ENCODE measurements around the gene NFKBIL1. TPM values are rescaled to one million over a fixed set of nuclear protein-coding genes. Genes with fewer than 3 reads are reported as not detected.

NFKBIL1 gene
- total RNA-seq, 2 experiments from 2014 or later = 11.3 to 13.0 TPM

DNA sequence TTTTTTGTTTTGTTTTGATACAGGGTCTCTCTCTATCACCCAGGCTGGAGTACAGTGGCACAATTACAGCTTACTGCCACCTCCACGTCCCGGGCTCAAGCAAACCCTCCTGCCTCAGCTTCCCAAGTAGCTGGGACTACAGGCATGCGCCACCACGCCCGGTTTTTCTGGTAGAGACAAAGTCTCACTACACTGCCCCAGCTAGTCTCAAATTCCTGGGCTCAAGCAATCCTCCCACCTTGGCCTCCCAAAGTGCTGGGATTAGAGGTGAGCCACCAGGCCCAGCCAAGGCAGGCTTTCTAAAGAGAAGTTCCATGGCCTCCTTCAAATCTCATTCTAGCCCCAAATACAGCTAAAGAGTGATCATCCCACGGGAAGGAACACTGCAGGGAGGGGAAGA lies 13.4 kb upstream of the NFKBIL1 start:
- no peak overlapping the region for H3K4me3 Mint-ChIP-seq
- no peak for DNase-seq
- intact Hi-C loops (cut with micrococcal nuclease) = no loop called here
- TF ChIP-seq, protein P1, sequence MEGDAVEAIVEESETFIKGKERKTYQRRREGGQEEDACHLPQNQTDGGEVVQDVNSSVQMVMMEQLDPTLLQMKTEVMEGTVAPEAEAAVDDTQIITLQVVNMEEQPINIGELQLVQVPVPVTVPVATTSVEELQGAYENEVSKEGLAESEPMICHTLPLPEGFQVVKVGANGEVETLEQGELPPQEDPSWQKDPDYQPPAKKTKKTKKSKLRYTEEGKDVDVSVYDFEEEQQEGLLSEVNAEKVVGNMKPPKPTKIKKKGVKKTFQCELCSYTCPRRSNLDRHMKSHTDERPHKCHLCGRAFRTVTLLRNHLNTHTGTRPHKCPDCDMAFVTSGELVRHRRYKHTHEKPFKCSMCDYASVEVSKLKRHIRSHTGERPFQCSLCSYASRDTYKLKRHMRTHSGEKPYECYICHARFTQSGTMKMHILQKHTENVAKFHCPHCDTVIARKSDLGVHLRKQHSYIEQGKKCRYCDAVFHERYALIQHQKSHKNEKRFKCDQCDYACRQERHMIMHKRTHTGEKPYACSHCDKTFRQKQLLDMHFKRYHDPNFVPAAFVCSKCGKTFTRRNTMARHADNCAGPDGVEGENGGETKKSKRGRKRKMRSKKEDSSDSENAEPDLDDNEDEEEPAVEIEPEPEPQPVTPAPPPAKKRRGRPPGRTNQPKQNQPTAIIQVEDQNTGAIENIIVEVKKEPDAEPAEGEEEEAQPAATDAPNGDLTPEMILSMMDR (IDR thresholded peaks at IDR 0.05) = no peak
- no peaks in the 10 kb centered on the region for H3K9me3 Mint-ChIP-seq
- CTCF ChIA-PET = interaction anchor here (56.2 kb wide), 1 partner anchor 58 kb away, joined by 2542 read pairs; the partner anchor contains the start of genes LST1, LTB, NCR3 and TNF
- peak overlapping the region; percentile 5 for H3K27ac Mint-ChIP-seq
- H3K27me3 Mint-ChIP-seq = no peaks in the 10 kb centered on the region
- H3K4me1 Mint-ChIP-seq (ENCODE audit: low read depth) = peaks cover 45% of the 10 kb centered on the region
- ATAC-seq = no peak
- H3K36me3 Mint-ChIP-seq (ENCODE audit: low read depth) = peaks cover 78% of the 10 kb centered on the region
- POLR2A ChIA-PET = interaction anchor here (0.9 to 1.5 kb wide), 5 partner anchors 9 to 47 kb away, joined by 3 to 5 read pairs (median 4); partner anchors contain the start of gene MICB

DNA sequence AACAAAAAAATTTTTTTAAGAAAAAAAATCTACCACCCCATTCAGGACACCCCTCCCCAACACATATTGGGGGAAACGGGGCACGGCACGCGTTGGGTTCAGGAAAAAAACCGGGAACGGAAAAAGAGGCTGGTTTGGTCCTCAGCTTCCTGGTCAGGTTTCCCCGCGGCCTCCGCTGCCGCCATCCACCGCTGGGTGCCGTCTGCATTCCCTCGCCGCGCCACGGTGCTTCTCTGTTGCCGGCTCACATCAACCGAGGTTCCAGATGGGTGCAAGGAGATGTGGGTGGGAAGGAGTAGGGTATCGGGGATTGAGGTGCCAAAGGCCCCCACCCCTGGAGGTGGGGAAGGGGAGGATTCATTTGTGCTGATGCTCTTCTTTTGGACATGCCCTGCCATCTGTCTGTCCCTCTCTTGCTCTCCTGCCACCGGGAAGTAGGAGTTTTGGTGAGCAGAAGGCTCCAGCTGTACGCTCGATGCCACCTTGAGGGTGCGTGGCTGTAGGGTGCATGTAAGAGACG lies 12.8 kb upstream of the NFKBIL1 start:
- TF ChIP-seq, protein P1 (IDR thresholded peaks at IDR 0.05) = no peak
- Mint-ChIP-seq H3K9me3 (no peaks in the 10 kb centered on the region), H3K27me3 (no peaks in the 10 kb centered on the region), H3K4me3 (no peak overlapping the region), H3K27ac (no peak overlapping the region), H3K36me3 (ENCODE audit: low read depth) (peaks cover 84% of the 10 kb centered on the region), H3K4me1 (ENCODE audit: low read depth) (peaks cover 51% of the 10 kb centered on the region)
- ChIA-PET CTCF (interaction anchor here (1.1 to 56.2 kb wide), 3 partner anchors 10 to 57 kb away, joined by 3 to 2542 read pairs (median 4); partner anchors contain the start of genes LST1, LTB, NCR3 and TNF), POLR2A (interaction anchor here (0.6 to 1.7 kb wide), 8 partner anchors 9 to 427 kb away, joined by 3 to 7 read pairs (median 4); partner anchors contain the start of gene MICB)
- intact Hi-C loops (cut with micrococcal nuclease) = no loop called here
- no peak for ATAC-seq
- no peak for DNase-seq

DNA sequence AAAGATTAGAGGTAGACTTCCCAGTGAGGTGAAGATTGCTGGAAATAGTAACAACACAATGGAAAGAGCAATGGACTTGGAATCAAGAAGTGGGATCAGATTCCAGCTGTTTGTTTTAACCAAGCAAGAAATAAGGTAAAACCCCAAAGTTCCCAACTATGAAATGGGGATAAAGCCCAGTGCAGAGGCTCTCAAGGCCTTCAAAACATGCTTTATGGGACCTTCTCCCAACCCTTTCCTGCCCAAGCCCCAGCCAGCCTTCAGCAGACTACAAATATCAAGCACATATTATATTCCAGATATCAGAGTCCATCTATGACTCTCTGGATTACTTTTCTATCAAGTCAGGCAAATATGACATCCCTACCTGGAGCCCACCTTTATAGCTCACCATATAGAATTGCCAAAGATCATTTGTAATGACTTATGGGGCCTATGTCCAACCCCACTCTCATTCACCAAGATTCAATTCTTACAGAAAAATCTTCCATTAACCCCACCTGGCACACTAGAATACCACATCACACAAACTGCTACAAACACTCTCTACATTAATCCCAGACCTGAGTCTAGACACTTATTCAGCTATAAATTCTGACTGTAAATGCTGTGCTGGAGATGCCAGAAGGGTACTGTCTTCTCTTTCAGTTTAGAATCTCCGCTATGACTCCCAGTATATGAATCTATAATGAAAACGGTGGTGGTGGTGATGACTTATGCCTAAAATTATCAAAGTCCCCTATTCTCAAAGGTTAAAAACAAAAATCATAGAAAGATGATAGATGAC lies 11.7 kb upstream of the NFKBIL1 start:
- Mint-ChIP-seq H3K27ac (peak overlapping the region; percentile 14), H3K4me3 (no peak overlapping the region)
- POLR2A ChIA-PET = interaction anchor here (0.8 to 2.1 kb wide), 5 partner anchors 19 to 89 kb away, joined by 3 to 11 read pairs (median 7); partner anchors contain the start of gene MICB

DNA sequence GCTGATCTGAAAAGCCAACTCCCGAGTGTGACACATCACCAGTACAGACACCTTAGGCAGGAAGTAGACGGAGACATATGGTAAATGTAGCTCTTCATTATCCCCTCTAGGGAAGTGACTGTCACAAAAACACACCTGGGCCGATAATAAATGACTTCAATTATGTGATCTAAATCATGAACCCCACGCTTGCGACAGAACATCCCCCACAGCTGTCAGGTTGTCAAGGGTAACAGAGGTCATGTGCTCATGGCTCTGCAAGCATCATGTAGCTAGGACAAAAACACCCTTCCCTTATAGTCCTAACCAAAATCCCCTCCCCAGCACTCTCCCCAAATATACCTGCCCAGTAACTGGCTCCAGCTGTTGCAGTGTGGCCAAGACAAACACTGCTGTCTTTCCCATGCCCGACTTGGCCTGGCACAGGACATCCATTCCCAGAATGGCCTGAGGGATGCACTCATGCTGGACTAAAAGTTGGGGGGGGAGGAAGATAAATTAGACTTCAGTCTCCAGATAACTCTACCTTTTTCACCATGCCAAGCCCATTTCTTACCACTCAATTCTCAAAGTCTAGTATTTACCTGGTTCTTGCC lies 8.5 kb upstream of the NFKBIL1 start:
- H3K4me1 Mint-ChIP-seq (ENCODE audit: low read depth) = peaks cover 52% of the 10 kb centered on the region
- POLR2A ChIA-PET = interaction anchor here (0.6 to 6.0 kb wide), 12 partner anchors 9 to 113 kb away, joined by 3 to 97 read pairs (median 4); partner anchors contain the start of genes LTB, MCCD1, PRRC2A and TNF
- TF ChIP-seq, protein P1 (IDR thresholded peaks at IDR 0.05) = no peak
- intact Hi-C loops (cut with micrococcal nuclease) = no loop called here
- CTCF ChIA-PET = interaction anchor here (1.3 to 56.2 kb wide), 3 partner anchors 44 to 53 kb away, joined by 6 to 2542 read pairs (median 12); partner anchors contain the start of genes LST1, LTB, NCR3 and TNF
- no peaks in the 10 kb centered on the region for H3K9me3 Mint-ChIP-seq
- no peaks in the 10 kb centered on the region for H3K27me3 Mint-ChIP-seq
- ATAC-seq (no peak), DNase-seq (peak; percentile 29)
- H3K36me3 Mint-ChIP-seq (ENCODE audit: low read depth) = peaks cover 70% of the 10 kb centered on the region
- peak overlapping the region; percentile 81 for H3K4me3 Mint-ChIP-seq
- peak overlapping the region; percentile 95 for H3K27ac Mint-ChIP-seq

More for the DNA sequence above, 11.7 kb upstream of the NFKBIL1 start:
- DNase-seq (no peak), ATAC-seq (no peak)
- H3K36me3 Mint-ChIP-seq (ENCODE audit: low read depth) = peaks cover 87% of the 10 kb centered on the region
- CTCF ChIA-PET = interaction anchor here (1.1 to 56.2 kb wide), 3 partner anchors 11 to 56 kb away, joined by 3 to 2542 read pairs (median 4); partner anchors contain the start of genes LST1, LTB, NCR3 and TNF
- H3K27me3 Mint-ChIP-seq = no peaks in the 10 kb centered on the region
- H3K9me3 Mint-ChIP-seq = no peaks in the 10 kb centered on the region
- TF ChIP-seq, protein P1 (IDR thresholded peaks at IDR 0.05) = no peak
- intact Hi-C loops (cut with micrococcal nuclease) = no loop called here
- H3K4me1 Mint-ChIP-seq (ENCODE audit: low read depth) = peaks cover 58% of the 10 kb centered on the region

Measured in activated CD8-positive, alpha-beta T cell treated with anti-CD3 and anti-CD28 coated beads for 36 hours (primary cell).